ENCODE data around the gene CD14.

GRCh38 chr5:140672455-140673186, 39.6 kb upstream of the CD14 start:
- no peak for TF ChIP-seq POLR2AphosphoS5 (IDR thresholded peaks at IDR 0.05; ENCODE audit: low read depth, low read length)
- no peak for TF ChIP-seq CTCF (IDR thresholded peaks at IDR 0.05 in 2 of 3, conservative IDR thresholded peaks at IDR 0.05 in 1 of 3; ENCODE audit: borderline replicate concordance in 1 of 3, insufficient read depth in 1 of 3, low read depth in 2 of 3, low read length in 2 of 3)
- no peak for TF ChIP-seq SRF (IDR thresholded peaks at IDR 0.05; ENCODE audit: low read depth)
- no peak for TF ChIP-seq SIN3A (IDR thresholded peaks at IDR 0.05; ENCODE audit: low read depth)
